ENCODE data around the gene NT5C1B.

DNA sequence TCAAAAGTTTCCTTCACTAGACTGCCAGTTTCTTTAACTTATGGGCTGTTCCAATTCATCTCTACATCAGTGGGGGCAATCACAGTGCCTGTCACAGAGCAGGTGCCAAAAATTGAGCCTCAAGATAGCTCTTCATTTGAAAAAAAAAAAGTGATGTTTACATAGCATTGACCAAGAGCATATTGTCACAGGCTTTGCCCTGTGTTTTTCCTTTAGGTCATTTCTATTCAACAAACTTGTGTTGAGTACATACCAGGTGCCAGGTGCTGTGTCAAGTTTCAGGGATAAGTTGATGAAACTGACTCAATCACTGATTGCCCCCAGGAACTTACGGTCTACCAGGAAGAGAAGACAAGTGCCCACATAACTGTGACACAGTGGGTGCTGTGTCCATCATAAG is 22.2 kb upstream of the NT5C1B start:
- TF ChIP-seq, protein P1, sequence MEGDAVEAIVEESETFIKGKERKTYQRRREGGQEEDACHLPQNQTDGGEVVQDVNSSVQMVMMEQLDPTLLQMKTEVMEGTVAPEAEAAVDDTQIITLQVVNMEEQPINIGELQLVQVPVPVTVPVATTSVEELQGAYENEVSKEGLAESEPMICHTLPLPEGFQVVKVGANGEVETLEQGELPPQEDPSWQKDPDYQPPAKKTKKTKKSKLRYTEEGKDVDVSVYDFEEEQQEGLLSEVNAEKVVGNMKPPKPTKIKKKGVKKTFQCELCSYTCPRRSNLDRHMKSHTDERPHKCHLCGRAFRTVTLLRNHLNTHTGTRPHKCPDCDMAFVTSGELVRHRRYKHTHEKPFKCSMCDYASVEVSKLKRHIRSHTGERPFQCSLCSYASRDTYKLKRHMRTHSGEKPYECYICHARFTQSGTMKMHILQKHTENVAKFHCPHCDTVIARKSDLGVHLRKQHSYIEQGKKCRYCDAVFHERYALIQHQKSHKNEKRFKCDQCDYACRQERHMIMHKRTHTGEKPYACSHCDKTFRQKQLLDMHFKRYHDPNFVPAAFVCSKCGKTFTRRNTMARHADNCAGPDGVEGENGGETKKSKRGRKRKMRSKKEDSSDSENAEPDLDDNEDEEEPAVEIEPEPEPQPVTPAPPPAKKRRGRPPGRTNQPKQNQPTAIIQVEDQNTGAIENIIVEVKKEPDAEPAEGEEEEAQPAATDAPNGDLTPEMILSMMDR (IDR thresholded peaks at IDR 0.05; ENCODE audit: low read length), result no peak
- TF ChIP-seq EZH2 (IDR thresholded peaks at IDR 0.05; ENCODE audit: borderline replicate concordance, low read length), result no peak
